Glomerular endothelial cell (primary cell): ENCODE results near the gene FREM3. TPM values are rescaled to one million over a fixed set of nuclear protein-coding genes. Genes with fewer than 3 reads are reported as not detected.
"Not testable (repeated sequence)": the region's sequence is repeated elsewhere in the genome, so short reads cannot be mapped to it uniquely, and the experiment has no call there.

Experiments
- DNase-seq: peaks from one replicate; pipeline ENCODE4 v3.0.0-alpha.2; 2011; ENCODE audit warnings: low read depth, low spot score; ENCODE audit errors: extremely low read depth
- total RNA-seq: library from RNA; depleted of rRNA; stranded (reverse); fragments of >200 nt; gene quantifications from 2 replicates; pipeline ENCODE4 v1.2.3, GENCODE V29; 2015

The FREM3 gene
- not detected in 2 replicates for total RNA-seq

GRCh38 chr4:143700416-143701352 lies at the start of gene FREM3:
Gene FREM3 (minus strand): TSS chr4:143700675. CDS start chr4:143700675, 0 bp downstream.
- DNase-seq = no peak

DNA sequence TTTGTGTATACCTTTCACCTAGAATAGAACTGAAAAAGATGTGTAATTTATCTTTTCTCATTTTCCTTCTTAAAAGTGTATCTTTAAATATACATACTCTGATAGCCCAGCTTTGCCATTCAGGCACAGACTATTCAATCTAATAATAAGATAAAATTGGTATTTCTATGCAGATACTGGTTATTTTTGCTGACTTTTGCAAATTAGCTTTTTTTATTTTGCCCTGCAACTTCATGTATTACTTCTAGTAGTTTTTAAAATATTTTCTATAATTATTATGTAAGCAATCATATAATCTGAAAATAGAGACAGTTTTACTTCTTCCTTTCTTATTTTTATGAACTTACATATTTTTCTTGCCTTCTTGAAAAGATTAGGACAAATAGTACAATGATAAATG lies 45.4 kb upstream of the FREM3 start:
- no peak for DNase-seq

GRCh38 chr4:143743591-143743990 lies 43.1 kb upstream of the FREM3 start:
- peak; percentile 10 for DNase-seq

GRCh38 chr4:143742834-143743233 lies 42.4 kb upstream of the FREM3 start:
- no peak for DNase-seq

GRCh38 chr4:143736861-143737260 lies 36.4 kb upstream of the FREM3 start:
- DNase-seq = no peak

GRCh38 chr4:143736061-143736460 lies 35.6 kb upstream of the FREM3 start:
- DNase-seq = not testable (repeated sequence)

DNA sequence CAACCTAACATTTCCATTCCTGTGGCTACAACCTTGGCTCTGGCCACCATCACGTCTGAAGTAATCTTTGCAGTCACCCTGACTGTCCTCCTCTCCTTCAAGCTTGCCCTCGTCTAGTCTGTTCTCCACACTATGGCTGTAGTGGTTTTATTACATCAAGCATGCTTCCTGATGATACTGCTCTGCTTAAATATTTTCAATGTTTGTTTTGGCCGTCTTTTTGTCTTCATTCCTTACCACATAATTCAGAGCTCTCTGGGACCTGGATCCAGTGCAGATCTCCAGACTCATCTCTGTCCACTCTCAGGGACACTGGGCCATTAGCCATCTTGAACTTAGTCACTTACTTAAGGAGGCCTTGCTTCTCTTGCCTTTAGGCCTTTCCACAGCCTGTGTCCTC lies 27.7 kb upstream of the FREM3 start:
- no peak for DNase-seq

GRCh38 chr4:143726714-143727113 lies 26.2 kb upstream of the FREM3 start:
- DNase-seq = no peak

- DNase-seq = peak; percentile 29
Observed at GRCh38 chr4:143721317-143721716, 20.8 kb upstream of the FREM3 start.

DNA sequence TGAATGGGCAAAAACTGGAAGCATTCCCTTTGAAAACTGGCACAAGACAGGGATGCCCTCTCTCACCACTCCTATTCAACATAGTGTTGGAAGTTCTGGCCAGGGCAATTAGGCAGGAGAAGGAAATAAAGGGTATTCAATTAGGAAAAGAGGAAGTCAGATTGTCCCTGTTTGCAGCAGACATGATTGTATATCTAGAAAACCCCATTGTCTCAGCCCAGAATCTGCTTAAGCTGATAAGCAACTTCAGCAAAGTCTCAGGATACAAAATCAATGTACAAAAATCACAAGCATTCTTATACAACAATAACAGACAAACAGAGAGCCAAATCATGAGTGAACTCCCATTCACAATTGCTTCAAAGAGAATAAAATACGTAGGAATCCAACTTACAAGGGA lies 18.3 kb upstream of the FREM3 start:
- DNase-seq = not testable (repeated sequence)

DNA sequence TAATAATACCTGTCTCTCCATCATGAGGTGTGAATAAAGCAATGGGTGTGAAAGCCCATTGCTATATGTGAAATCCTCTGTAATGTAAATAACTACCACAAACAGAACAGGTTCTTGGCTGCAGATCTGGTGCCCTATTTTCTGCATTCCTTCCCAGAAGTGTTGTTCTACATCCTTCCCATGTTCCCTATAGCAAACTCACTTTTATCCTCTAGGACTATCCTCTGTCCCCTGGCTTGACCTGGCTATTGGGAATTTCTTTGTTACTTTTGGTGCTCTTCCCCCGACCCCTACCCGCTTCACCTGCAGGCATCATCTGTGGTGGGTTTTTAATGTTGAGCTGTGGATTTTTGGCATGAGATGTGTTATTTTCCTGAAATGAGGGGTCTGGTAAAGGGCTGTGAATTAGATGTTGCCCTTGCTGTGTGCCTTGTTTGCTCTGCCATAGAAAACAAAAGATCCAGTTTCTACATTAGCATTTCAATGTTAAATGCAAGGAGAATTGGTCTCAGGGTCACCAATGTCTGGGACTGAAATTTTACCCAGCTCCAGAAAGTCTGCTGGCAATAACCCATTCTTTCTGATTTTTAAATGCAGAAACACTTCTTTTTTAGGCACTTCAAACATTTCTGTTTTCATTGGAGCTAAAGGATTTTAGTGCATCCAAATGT lies 13.6 kb upstream of the FREM3 start:
- DNase-seq = no peak

GRCh38 chr4:143713553-143713952 lies 13.1 kb upstream of the FREM3 start:
- DNase-seq = no peak

DNA sequence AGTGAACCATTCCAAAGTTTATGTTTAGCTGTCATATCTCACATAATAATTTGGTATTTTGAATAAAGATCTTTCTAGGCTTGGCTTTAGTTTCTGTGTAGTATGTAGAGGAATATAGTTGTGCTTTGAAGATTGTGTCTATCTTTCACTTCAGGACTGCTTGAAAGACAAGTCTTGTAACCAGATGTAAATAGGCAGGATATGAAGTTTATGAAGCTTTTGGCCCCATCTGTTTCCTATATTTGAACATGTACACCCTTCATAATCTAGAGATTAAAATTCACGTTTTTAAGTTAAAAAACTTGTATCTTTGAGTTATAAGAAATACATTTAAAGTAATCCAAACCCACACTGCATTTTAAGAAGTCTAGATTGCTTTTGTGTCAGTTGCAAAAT lies 11.7 kb upstream of the FREM3 start:
- no peak for DNase-seq

- no peak for DNase-seq
Observed at GRCh38 chr4:143711543-143712154, 11.2 kb upstream of the FREM3 start.

DNA sequence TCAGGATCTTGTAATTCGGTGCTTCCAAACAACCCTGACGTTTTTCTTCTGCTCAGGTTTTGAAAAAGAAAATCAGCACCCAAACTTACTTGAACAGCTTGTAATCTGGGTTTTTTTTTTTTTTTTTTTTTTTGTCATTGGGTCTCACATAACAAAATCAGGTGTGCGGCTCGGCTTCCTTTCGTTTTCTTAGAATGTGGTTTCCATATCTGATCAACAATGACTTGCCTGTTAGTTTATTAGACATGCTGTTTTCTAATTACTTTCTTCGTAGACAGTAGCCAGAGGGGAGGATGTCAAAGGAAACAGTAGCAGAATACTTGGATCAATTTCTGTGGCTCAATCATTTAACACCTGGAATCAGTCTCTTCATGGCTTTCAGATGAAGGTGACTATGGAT lies 890 bp upstream of the FREM3 start:
- no peak for DNase-seq

DNA sequence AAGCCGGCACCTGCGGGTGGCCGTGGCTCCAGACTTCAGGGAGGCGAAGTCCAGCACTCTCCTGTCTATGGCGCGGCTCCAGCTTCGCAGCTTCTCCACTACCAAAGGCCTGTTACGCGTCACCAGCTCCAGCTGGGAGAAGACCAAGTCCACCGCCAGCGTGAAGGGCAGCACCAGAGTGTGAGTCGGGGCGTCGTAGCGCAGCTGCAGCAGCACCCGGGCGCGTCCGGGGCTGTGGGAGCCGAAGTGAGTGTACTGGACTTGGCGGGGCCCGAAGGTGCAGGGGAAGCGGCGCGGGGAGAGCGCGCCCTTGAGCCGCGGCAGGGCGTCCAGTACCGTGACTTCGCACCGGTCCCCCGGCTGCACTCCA lies 444 bp downstream of the FREM3 start:
- no peak for DNase-seq

DNA sequence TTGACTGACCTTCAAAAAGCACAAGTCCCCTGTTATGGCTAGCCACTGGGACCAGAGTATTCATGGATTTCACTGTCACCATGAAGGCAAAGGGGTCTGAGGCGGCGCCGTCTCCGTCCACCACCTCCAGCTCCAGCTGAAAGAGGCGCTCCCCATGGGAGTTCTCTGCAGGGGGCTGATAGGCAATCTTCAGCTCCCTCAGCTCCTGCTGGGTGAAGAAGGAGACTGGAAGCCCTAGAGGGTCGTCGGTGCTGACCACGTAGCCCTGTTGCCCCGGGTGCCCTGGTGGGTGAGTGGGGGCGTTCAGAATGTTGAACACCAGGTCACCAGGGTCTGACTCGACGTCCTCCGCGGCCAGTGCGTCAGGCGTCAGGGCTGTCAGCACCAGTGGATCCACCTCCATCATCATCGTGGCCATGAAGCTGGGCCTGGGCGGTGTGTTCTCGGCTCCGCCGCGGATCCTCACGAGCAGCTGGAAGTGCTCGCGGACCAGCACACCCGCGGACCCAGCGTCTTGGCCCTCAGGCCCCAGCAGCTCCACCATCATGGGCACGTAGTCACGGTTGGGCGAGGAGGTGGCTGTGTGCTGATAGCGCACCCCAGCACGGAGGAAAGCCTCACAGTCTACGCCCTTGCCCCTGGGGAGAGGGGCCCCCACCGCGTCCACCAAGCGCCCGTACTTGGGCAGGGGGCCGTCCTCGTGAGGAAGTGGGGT lies 987 bp downstream of the FREM3 start:
- no peak for DNase-seq

DNA sequence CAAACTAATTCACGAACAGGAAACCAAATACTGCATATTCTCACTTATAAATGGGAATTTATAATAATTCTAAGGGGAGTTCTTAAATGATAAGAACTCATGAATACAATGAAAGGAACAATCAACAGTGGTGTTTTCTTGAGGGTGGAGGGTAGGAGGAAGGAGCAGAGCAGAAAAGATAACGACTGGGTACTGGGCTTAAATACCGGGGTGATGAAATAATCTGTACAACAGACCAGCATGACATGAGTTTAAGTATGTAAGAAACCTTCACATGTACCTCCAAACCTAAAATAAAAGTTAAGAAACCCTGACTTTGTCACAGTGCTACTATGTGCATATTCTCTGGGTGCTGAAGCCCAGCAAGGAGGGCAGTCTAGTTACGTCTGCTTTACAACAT lies 6.6 kb downstream of the FREM3 start:
- DNase-seq = no peak

DNA sequence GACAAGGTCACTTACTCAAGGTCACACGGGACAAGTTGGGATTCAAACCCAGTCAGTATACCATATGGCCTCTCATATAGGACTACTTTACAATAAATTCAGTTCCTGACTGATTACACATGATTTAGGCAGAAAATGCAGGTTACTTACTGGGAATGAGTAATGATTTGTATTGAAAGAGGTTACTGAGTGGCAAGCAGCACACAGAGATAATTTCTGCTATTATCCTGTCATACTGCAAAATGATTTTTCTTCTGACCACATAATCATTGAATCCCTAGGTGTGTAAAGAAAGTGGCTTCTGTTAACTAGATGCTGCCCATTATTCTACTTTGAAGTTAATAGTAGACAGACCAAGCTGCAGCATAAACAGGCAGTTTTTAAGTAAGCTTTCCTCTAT lies 8.2 kb downstream of the FREM3 start:
- DNase-seq = no peak

DNA sequence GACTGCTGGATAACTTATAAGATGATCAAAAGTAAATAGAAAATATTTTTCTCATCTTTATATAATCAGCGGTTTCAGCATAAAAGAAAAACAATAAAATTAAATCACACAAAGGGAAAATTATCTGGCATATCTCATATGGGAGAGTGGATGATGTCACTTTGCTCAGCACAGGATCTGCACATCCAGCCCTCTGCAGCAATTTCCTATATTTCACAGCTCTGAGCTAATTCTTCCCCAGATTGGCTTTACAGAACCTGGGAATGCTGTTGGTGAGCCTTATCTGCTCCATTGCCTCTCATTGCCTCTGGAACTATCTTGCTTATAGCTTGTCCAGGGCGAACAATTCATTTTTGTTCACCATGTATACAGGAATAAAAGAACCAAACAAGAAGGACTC lies 21.0 kb downstream of the FREM3 start:
- DNase-seq = no peak

DNA sequence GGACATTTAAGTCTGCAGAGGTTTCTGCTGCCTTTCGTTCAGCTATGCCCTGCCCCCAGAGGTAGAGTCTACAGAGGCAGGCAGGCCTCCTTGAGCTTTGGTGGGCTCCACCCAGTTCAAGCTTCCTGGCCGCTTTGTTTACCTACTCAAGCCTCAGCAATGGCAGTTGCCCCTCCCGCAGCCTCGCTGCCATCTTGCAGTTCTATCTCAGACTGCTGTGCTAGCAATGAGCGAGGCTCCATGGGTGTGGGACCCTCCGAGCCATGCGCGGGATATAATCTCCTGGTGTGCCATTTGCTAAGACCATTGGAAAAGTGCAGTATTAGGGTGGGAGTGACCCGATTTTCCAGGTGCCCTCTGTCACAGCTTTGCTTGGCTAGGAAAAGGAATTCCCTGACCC lies 26.8 kb downstream of the FREM3 start:
- DNase-seq = not testable (repeated sequence)
